HG03432 (cell line): ENCODE data around the gene LIMS4.
"Not testable (repeated sequence)": the region's sequence is repeated elsewhere in the genome, so short reads cannot be mapped to it uniquely, and the experiment has no call there.

ENCODE experiments used
- ATAC-seq: cut with Tn5 transposase; IDR thresholded peaks from one replicate; pipeline ENCODE4 v1.9.1; 2021; ENCODE audit warnings: mild to moderate bottlenecking, moderate library complexity; ENCODE audit not compliant: unreplicated experiment

Gene LIMS4

GRCh38 chr2:110455080-110455670, 17.4 kb downstream of the LIMS4 start:
- ATAC-seq = not testable (repeated sequence)

- ATAC-seq = not testable (repeated sequence)
Observed at GRCh38 chr2:110450951-110451350, 21.7 kb downstream of the LIMS4 start.

GRCh38 chr2:110449127-110449947, 23.3 kb downstream of the LIMS4 start:
- ATAC-seq = not testable (repeated sequence)

- not testable (repeated sequence) for ATAC-seq
Observed at GRCh38 chr2:110446644-110447043, 26.0 kb downstream of the LIMS4 start.

- not testable (repeated sequence) for ATAC-seq
Observed at GRCh38 chr2:110443305-110444005, 29.2 kb downstream of the LIMS4 start.

- not testable (repeated sequence) for ATAC-seq
Observed at GRCh38 chr2:110441905-110442304, 30.7 kb downstream of the LIMS4 start.

GRCh38 chr2:110434565-110434964, 38.1 kb downstream of the LIMS4 start:
- ATAC-seq = not testable (repeated sequence)

GRCh38 chr2:110425725-110426124, 46.9 kb downstream of the LIMS4 start:
- not testable (repeated sequence) for ATAC-seq

GRCh38 chr2:110424421-110424820, 48.2 kb downstream of the LIMS4 start:
- not testable (repeated sequence) for ATAC-seq

GRCh38 chr2:110423574-110423962, 49.0 kb downstream of the LIMS4 start:
- not testable (repeated sequence) for ATAC-seq

- ATAC-seq = not testable (repeated sequence)
Observed at GRCh38 chr2:110422852-110423573, 49.6 kb downstream of the LIMS4 start.

GRCh38 chr2:110420641-110421354, 51.8 kb downstream of the LIMS4 start:
- not testable (repeated sequence) for ATAC-seq

GRCh38 chr2:110407142-110407541, 65.5 kb downstream of the LIMS4 start:
- not testable (repeated sequence) for ATAC-seq

- not testable (repeated sequence) for ATAC-seq
Observed at GRCh38 chr2:110404988-110405387, 67.6 kb downstream of the LIMS4 start.

GRCh38 chr2:110404246-110404645, 68.4 kb downstream of the LIMS4 start:
- ATAC-seq = not testable (repeated sequence)

- not testable (repeated sequence) for ATAC-seq
Observed at GRCh38 chr2:110401001-110401618, 71.5 kb downstream of the LIMS4 start.

- not testable (repeated sequence) for ATAC-seq
Observed at GRCh38 chr2:110399378-110399777, 73.2 kb downstream of the LIMS4 start.

GRCh38 chr2:110395990-110396389, 76.6 kb downstream of the LIMS4 start:
- ATAC-seq = not testable (repeated sequence)
